H1 (cell line): ENCODE results near the gene NBEA. TPM values are rescaled to one million over a fixed set of nuclear protein-coding genes. Genes with fewer than 3 reads are reported as not detected.

Experiments used
- CTCF ChIA-PET: fragments of 300-600 bp; sonication (Branson Sonifier 250); formaldehyde crosslinking; loops from one replicate; lab custom pipeline; 2021; ENCODE audit not compliant: partially characterized antibody; lab: Charles Lee
- POLR2A ChIA-PET: fragments of 300-600 bp; sonication (Branson Sonifier 250); formaldehyde crosslinking; loops from one replicate; lab custom pipeline; 2021; ENCODE audit warnings: inconsistent platforms; ENCODE audit not compliant: partially characterized antibody; lab: Charles Lee
- DNase-seq, 2 experiments: peaks; one replicate each; pipeline versions ENCODE4 v3.0.0 to v3.0.0-alpha.2; 2010 to 2022; ENCODE audit warnings: low spot score in 2 of 2, low read depth in 1 of 2, mixed read lengths in 1 of 2
- FAIRE-seq: peaks from 2 replicates; lab custom pipeline; 2011; peaks lifted over from hg19 to GRCh38; lab: Jason Lieb, UNC
- H2AFZ ChIP-seq: 2 replicates; pipeline ENCODE4 v1.8.1; 2012; ENCODE audit warnings: low read length, inconsistent platforms
- H2AK5ac ChIP-seq: 2 replicates; pipeline ENCODE4 v1.6.1; 2013; ENCODE audit warnings: low read depth, low read length
- H2BK120ac ChIP-seq: replicated peaks from 2 replicates; pipeline ENCODE3; 2013; ENCODE audit warnings: low read depth, low read length, inconsistent platforms
- H2BK12ac ChIP-seq: 2 replicates; pipeline ENCODE4 v1.6.1; 2013; ENCODE audit warnings: low read depth, low read length
- H2BK15ac ChIP-seq: 2 replicates; pipeline ENCODE4 v1.6.1; 2013; ENCODE audit warnings: low read length
- H2BK20ac ChIP-seq: 2 replicates; pipeline ENCODE4 v1.6.1; 2013; ENCODE audit warnings: low read length
- H2BK5ac ChIP-seq: 2 replicates; pipeline ENCODE4 v1.6.1; 2013; ENCODE audit warnings: low read depth, low read length
- H3K14ac ChIP-seq: 2 replicates; pipeline ENCODE4 v1.6.1; 2013; ENCODE audit warnings: inconsistent platforms; ENCODE audit not compliant: insufficient read length
- H3K18ac ChIP-seq: 2 replicates; pipeline ENCODE4 v1.6.1; 2013; ENCODE audit warnings: low read length; ENCODE audit errors: extremely low read depth
- H3K23ac ChIP-seq: 2 replicates; pipeline ENCODE4 v1.6.1; 2013; ENCODE audit warnings: inconsistent platforms; ENCODE audit not compliant: insufficient read length
- H3K23me2 ChIP-seq: 2 replicates; pipeline ENCODE4 v1.6.1; 2013; ENCODE audit warnings: low read depth, low read length
- H3K27ac ChIP-seq: 2 replicates; pipeline ENCODE4 v1.6.1; 2011; ENCODE audit warnings: low read depth, low read length, inconsistent platforms
- H3K27me3 ChIP-seq, 4 experiments: replicated peaks in 1 of 4; 1 replicate in 1 of 4; 2 replicates in 3 of 4; pipeline versions ENCODE4 v1.6.1 to v1.8.1; 2011 to 2013; ENCODE audit warnings: low read length in 3 of 4, mild to moderate bottlenecking in 3 of 4, inconsistent platforms in 2 of 4, mixed read lengths in 2 of 4, moderate library complexity in 1 of 4; ENCODE audit not compliant: control insufficient read depth in 3 of 4, insufficient read depth in 3 of 4; ENCODE audit errors: extremely low read depth in 1 of 4
- H3K36me3 ChIP-seq, 4 experiments: 2 replicates each; pipeline versions ENCODE4 v1.6.1 to v1.8.1; 2011 to 2013; ENCODE audit warnings: mild to moderate bottlenecking in 4 of 4, low read length in 3 of 4, moderate library complexity in 2 of 4, control low read depth in 1 of 4, inconsistent platforms in 1 of 4; ENCODE audit not compliant: insufficient read depth in 4 of 4, control insufficient read depth in 2 of 4
- H3K4ac ChIP-seq: replicated peaks from 2 replicates; pipeline ENCODE3; 2013; ENCODE audit warnings: low read length, low read depth, mixed read lengths, inconsistent platforms; ENCODE audit not compliant: insufficient read length
- H3K4me1 ChIP-seq, 4 experiments: replicated peaks in 1 of 4; 1 replicate in 1 of 4; 2 replicates in 3 of 4; pipeline versions ENCODE4 v1.6.1 to v1.8.1; 2011 to 2013; ENCODE audit warnings: low read length in 3 of 4, inconsistent platforms in 2 of 4, mixed read lengths in 1 of 4; ENCODE audit not compliant: insufficient read depth in 4 of 4, control insufficient read depth in 3 of 4
- H3K4me2 ChIP-seq, 2 experiments: 2 replicates each; pipeline versions ENCODE4 v1.6.1 to v1.8.1; 2011 to 2013; ENCODE audit warnings: low read depth in 2 of 2, low read length in 2 of 2, control low read depth in 1 of 2, inconsistent platforms in 1 of 2, mild to moderate bottlenecking in 1 of 2; ENCODE audit not compliant: insufficient read depth in 1 of 2
- H3K4me3 ChIP-seq, 4 experiments: fragments of 200-600, 300-600 bp in 1 of 4; sonication (generic), shearing (Covaris generic), sonication (Bioruptor Twin) in 1 of 4; 2 replicates each; pipeline versions ENCODE4 v1.5.1 to v1.8.1; 2011 to 2016; ENCODE audit warnings: low read length in 4 of 4, low read depth in 3 of 4, control low read depth in 2 of 4, inconsistent platforms in 2 of 4, mild to moderate bottlenecking in 2 of 4, mixed read lengths in 1 of 4, moderate library complexity in 1 of 4; ENCODE audit not compliant: insufficient read depth in 2 of 4; ENCODE audit errors: extremely low read depth in 1 of 4
- H3K56ac ChIP-seq: replicated peaks from 2 replicates; pipeline ENCODE3; 2013; ENCODE audit warnings: low read depth, mild to moderate bottlenecking, mixed read lengths, low read length, inconsistent platforms; ENCODE audit not compliant: insufficient read length
- H3K79me1 ChIP-seq: 2 replicates; pipeline ENCODE4 v1.6.1; 2013; ENCODE audit warnings: low read depth, low read length, control low read depth
- H3K79me2 ChIP-seq, 2 experiments: 2 replicates each; pipeline versions ENCODE4 v1.6.1 to v1.8.1; 2012 to 2013; ENCODE audit warnings: low read length in 2 of 2, mild to moderate bottlenecking in 2 of 2, inconsistent platforms in 1 of 2; ENCODE audit not compliant: insufficient read depth in 2 of 2, control insufficient read depth in 1 of 2
- H3K9ac ChIP-seq, 4 experiments: replicated peaks in 1 of 4; 1 replicate in 1 of 4; 2 replicates in 3 of 4; pipeline versions ENCODE4 v1.6.1 to v1.8.1; 2011 to 2013; ENCODE audit warnings: low read depth in 3 of 4, low read length in 3 of 4, control low read depth in 2 of 4, mild to moderate bottlenecking in 2 of 4, moderate library complexity in 2 of 4, inconsistent platforms in 1 of 4; ENCODE audit errors: extremely low read depth in 1 of 4
- H3K9me3 ChIP-seq, 2 experiments: 2 replicates each; pipeline versions ENCODE4 v1.6.1 to v1.8.1; 2012 to 2013; ENCODE audit warnings: mild to moderate bottlenecking in 2 of 2, moderate library complexity in 2 of 2, control low read depth in 1 of 2, inconsistent platforms in 1 of 2, low read depth in 1 of 2, low read length in 1 of 2, mixed read lengths in 1 of 2; ENCODE audit not compliant: insufficient read depth in 2 of 2
- H4K20me1 ChIP-seq, 2 experiments: replicated peaks in 1 of 2; 2 replicates each; pipeline versions ENCODE3 to v1.8.1; 2011 to 2013; ENCODE audit warnings: inconsistent platforms in 2 of 2, low read length in 2 of 2, mild to moderate bottlenecking in 1 of 2; ENCODE audit not compliant: insufficient read depth in 2 of 2, control insufficient read depth in 1 of 2
- H4K5ac ChIP-seq: 2 replicates; pipeline ENCODE4 v1.6.1; 2013; ENCODE audit warnings: low read length, low read depth, mixed read lengths, inconsistent platforms; ENCODE audit not compliant: insufficient read length
- H4K8ac ChIP-seq: 2 replicates; pipeline ENCODE4 v1.8.0; 2013; ENCODE audit warnings: mild to moderate bottlenecking, moderate library complexity, low read length, inconsistent platforms; ENCODE audit not compliant: insufficient read depth; ENCODE audit errors: extremely low read depth
- H4K91ac ChIP-seq: replicated peaks from 2 replicates; pipeline ENCODE3; 2013; ENCODE audit warnings: low read length, mixed read lengths, inconsistent platforms; ENCODE audit not compliant: insufficient read length
- ATF3 ChIP-seq: IDR thresholded peaks from 2 replicates; pipeline ENCODE4 v1.6.1; 2011; ENCODE audit warnings: low read depth, mild to moderate bottlenecking, low read length; ENCODE audit not compliant: insufficient read depth
- CHD1 ChIP-seq: IDR thresholded peaks from 2 replicates; pipeline ENCODE4 v1.6.1; 2012; ENCODE audit warnings: low read depth, low read length, improper control_type of control experiment
- GABPA ChIP-seq: IDR thresholded peaks from 2 replicates; pipeline ENCODE4 v1.6.1; 2011; ENCODE audit warnings: mild to moderate bottlenecking, low read length, moderate library complexity, borderline replicate concordance; ENCODE audit not compliant: insufficient read depth
- NRF1 ChIP-seq: IDR thresholded peaks from 2 replicates; pipeline ENCODE4 v1.6.1; 2011; ENCODE audit warnings: mild to moderate bottlenecking, low read depth, low read length, improper control_type of control experiment
- POLR2AphosphoS5 ChIP-seq: IDR thresholded peaks from 2 replicates; pipeline ENCODE4 v1.6.1; 2011; ENCODE audit warnings: low read depth, low read length
- POU5F1 ChIP-seq: IDR thresholded peaks from 2 replicates; pipeline ENCODE4 v1.6.1; 2011; ENCODE audit warnings: low read depth, mild to moderate bottlenecking, low read length, moderate library complexity
- SAP30 ChIP-seq: fragments of 300-600 bp; sonication (generic); IDR thresholded peaks from 2 replicates; pipeline ENCODE4 v1.7.1; 2012; ENCODE audit warnings: low read length, moderate library complexity, mild to moderate bottlenecking, inconsistent platforms; ENCODE audit not compliant: insufficient read depth, insufficient replicate concordance
- SIN3A ChIP-seq, 2 experiments: IDR thresholded peaks in 1 of 2; conservative IDR thresholded peaks in 1 of 2; 2 replicates each; pipeline ENCODE4 v1.6.1; 2011 to 2012; ENCODE audit warnings: low read length in 2 of 2, improper control_type of control experiment in 1 of 2, low read depth in 1 of 2, mild to moderate bottlenecking in 1 of 2
- ZNF274 ChIP-seq: IDR thresholded peaks from 2 replicates; pipeline ENCODE4 v1.7.0; 2012; ENCODE audit warnings: low read length, borderline replicate concordance; ENCODE audit errors: extremely low read depth
- WGBS, 2 experiments: shearing (Covaris generic) in 1 of 2; methylation state at CpG; one replicate each; pipeline versions ENCODE4 v1.1.6 to v1.1.7; 2013 to 2015; ENCODE audit warnings: low lambda C conversion rate in 2 of 2, mixed read lengths in 2 of 2, inconsistent platforms in 1 of 2, low coverage in 1 of 2, missing lambda C conversion rate in 1 of 2; ENCODE audit not compliant: insufficient replicate concordance in 2 of 2, insufficient coverage in 1 of 2, insufficient read length in 1 of 2; ENCODE audit errors: extremely low coverage in 1 of 2, missing lambda C conversion rate in 1 of 2; 5-methylcytosine and 5-hydroxymethylcytosine counted together
- polyA plus RNA-seq, 7 experiments: library from polyadenylated mRNA; depleted of rRNA in 3 of 7; stranded (reverse) in 5 of 7; unstranded in 2 of 7; fragments of >200 nt in 5 of 7; fragments of 200-250 nt in 2 of 7; gene quantifications; 1 replicate in 5 of 7; 2 replicates in 1 of 7; 4 replicates in 1 of 7; pipeline versions ENCODE4 v1.2.1 to v1.2.3, GENCODE V29; 2011 to 2013; ENCODE audit warnings: missing spikeins in 2 of 7, mixed read lengths in 2 of 7
- total RNA-seq: library from RNA; stranded (reverse); fragmentation: NEBNext Ultra II Directional; extraction: Animal tissue kit (Norgen Biotek cat#: 25700); gene quantifications from 2 replicates; pipeline ENCODE4 v1.2.1, GENCODE V29; 2021
- TF ChIP-seq, protein P1 (sequence below): IDR thresholded peaks from 2 replicates; pipeline ENCODE4 v1.6.1; 2012; ENCODE audit warnings: low read length, inconsistent platforms

The NBEA gene
- total and polyA plus RNA-seq, 2 of the 8 experiments (the other 6 are each of a cell fraction or from before 2014, with no cell fraction given) = 14.2 to 21.5 TPM

DNA sequence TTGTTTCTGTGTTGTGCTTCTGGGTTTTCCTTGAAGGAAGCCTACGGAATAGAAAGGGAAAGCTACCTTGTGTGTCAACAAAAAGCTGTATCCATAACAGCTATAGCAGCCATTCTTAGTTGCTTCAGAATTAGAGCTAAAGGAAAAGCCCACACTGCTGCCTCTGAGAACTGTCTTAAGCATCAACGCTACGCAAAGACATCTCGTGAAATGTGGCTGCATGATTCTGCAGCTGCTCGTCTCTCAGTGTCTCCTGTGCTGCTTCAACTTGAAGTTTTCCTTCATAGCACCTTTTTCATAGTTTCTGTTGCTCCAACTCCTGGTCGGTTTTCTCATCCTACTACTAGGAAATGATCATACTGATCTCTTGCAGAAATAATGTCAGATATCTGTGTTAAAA lies 675.4 kb downstream of the NBEA start:
- no peak overlapping the region for H3K4ac ChIP-seq
- H3K23ac ChIP-seq = no peak overlapping the region
- H3K18ac ChIP-seq = no peak overlapping the region
- TF ChIP-seq, protein P1, sequence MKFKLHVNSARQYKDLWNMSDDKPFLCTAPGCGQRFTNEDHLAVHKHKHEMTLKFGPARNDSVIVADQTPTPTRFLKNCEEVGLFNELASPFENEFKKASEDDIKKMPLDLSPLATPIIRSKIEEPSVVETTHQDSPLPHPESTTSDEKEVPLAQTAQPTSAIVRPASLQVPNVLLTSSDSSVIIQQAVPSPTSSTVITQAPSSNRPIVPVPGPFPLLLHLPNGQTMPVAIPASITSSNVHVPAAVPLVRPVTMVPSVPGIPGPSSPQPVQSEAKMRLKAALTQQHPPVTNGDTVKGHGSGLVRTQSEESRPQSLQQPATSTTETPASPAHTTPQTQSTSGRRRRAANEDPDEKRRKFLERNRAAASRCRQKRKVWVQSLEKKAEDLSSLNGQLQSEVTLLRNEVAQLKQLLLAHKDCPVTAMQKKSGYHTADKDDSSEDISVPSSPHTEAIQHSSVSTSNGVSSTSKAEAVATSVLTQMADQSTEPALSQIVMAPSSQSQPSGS = no peak
- TF ChIP-seq POU5F1 (no peak), CHD1 (no peak), SIN3A (conservative IDR thresholded peaks at IDR 0.05 in 1 of 2, IDR thresholded peaks at IDR 0.05 in 1 of 2; ENCODE audit: low read depth in 1 of 2, low read length in 2 of 2) (no peak), ZNF274 (no peak), GABPA (no peak), POLR2AphosphoS5 (no peak), ATF3 (no peak), SAP30 (no peak), NRF1 (no peak)
- H3K27me3 ChIP-seq = no peaks in the 10 kb centered on the region
- POLR2A ChIA-PET = no interaction called here
- H2BK120ac ChIP-seq = no peak overlapping the region
- H4K5ac ChIP-seq = no peak overlapping the region
- no peaks in the 10 kb centered on the region for H3K23me2 ChIP-seq
- DNase-seq (no peak), FAIRE-seq (no peak)
- H3K9ac ChIP-seq = no peak overlapping the region
- H3K56ac ChIP-seq = no peak overlapping the region
- H4K91ac ChIP-seq = no peak overlapping the region
- no peak overlapping the region for H2BK5ac ChIP-seq
- H2AFZ ChIP-seq = no peak overlapping the region
- H3K4me3 ChIP-seq = no peak overlapping the region
- H2BK12ac ChIP-seq = no peak overlapping the region
- H3K79me2 ChIP-seq = no peaks in the 10 kb centered on the region
- peaks cover 0 to 4% (median 0%) of the 10 kb centered on the region in 4 experiments; a peak in 1 of 7 replicates for H3K4me1 ChIP-seq
- no peak overlapping the region for H2BK20ac ChIP-seq
- H4K8ac ChIP-seq = no peak overlapping the region
- no peaks in the 10 kb centered on the region for H4K20me1 ChIP-seq
- H3K79me1 ChIP-seq = no peaks in the 10 kb centered on the region
- no peak overlapping the region for H3K14ac ChIP-seq
- CTCF ChIA-PET = interaction anchor here (0.8 kb wide), 1 partner anchor 14 kb away, joined by 4 read pairs; no protein-coding TSS in a partner anchor
- no peaks in the 10 kb centered on the region for H3K36me3 ChIP-seq
- H3K27ac ChIP-seq = no peak overlapping the region
- no peak overlapping the region for H3K4me2 ChIP-seq
- 83% methylated on average over 6 of the region's 6 CpGs; no CpG with 5 or more reads in 1 of the 2 experiments for WGBS, 2 experiments
- H2AK5ac ChIP-seq = no peak overlapping the region
- no peak overlapping the region for H2BK15ac ChIP-seq
- H3K9me3 ChIP-seq = no peaks in the 10 kb centered on the region
